Endothelial cell of umbilical vein (primary cell): ENCODE data around the gene EGFL7.

Experiments used
- CTCF ChIP-seq, 2 donors: IDR thresholded peaks; 1 replicate in 1 of 2; 2 replicates in 1 of 2; pipeline ENCODE4 v1.5.1; 2011; ENCODE audit warnings: low read length in 2 of 2, mild to moderate bottlenecking in 2 of 2, moderate library complexity in 2 of 2, control low read depth in 1 of 2, inconsistent platforms in 1 of 2, low read depth in 1 of 2; ENCODE audit not compliant: insufficient read depth in 1 of 2; ENCODE audit errors: extremely low read depth in 1 of 2
- EZH2 ChIP-seq: IDR thresholded peaks from 2 replicates; pipeline ENCODE4 v1.6.1; 2012; ENCODE audit warnings: borderline replicate concordance, low read depth, mild to moderate bottlenecking, moderate library complexity, low read length, inconsistent platforms; ENCODE audit not compliant: severe bottlenecking
- POLR2A ChIP-seq: IDR thresholded peaks from 2 replicates; pipeline ENCODE4 v1.6.1; 2012; ENCODE audit warnings: low read depth, mild to moderate bottlenecking, control low read depth, low read length

DNA sequence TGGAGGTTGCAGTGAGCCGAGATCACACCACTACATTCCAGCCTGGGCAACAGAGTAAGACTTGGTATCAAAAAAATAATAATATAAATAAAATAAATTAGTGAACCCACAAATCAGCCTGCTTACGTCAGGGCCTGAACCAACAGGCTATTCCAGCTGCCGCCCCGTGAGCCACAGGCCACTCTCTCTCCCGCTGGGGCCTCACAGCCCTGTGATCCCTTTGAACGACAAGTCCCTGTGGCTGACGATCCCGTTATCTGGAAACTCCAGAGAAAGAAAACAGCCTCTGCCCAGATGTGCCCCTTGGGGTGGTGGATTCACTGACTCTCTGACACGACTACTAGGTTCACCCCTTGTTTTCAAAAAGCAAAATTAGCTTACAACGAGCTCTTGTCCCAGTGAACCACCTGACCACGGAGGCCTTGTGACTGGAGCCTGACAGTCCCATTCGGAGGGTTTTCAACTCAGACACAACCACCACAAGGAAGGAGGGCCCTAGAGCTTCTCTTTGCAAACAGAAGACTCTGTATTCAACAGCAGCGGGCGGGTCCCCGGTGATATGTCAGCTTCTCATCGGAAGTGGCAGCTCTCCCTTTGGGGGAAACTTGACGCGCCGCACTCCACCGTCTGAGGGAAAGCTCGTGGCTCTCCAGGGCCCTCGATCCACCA lies 45.3 kb downstream of the EGFL7 start:
- TF ChIP-seq CTCF (IDR thresholded peaks at IDR 0.05; ENCODE audit: extremely low read depth in 1 of 2, insufficient read depth in 1 of 2, low read depth in 1 of 2, low read length in 2 of 2) (no peak), EZH2 (no peak), POLR2A (no peak)
